ENCODE measurements around the gene WDR38. TPM values are rescaled to one million over a fixed set of nuclear protein-coding genes. Genes with fewer than 3 reads are reported as not detected.

WDR38 gene
- polyA plus RNA-seq, 1 of the 3 experiments (the other 2 are of a cell fraction) = not detected

DNA sequence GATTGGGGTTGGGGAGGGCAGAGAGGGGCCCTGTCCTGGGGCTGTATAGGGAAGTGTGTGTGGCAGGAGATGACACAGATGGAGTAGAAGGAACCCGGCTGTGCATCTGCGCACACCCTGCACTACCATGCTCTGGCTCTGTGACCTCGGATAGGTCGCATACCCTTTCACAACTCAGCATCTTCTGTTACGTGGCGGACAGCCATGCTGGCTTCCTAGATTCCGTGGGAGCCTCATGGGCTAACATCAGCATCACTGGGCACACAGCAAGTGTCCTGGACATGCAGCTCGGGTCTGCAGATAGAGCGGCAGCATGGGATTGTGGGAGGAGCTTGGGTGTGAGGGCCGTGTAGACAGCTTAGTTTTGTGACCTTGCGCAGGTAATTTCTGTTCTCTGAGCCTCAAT is 17.9 kb downstream of the WDR38 start:
- 85% methylated on average over 9 of the region's 11 CpGs for WGBS (ENCODE audit: low lambda C conversion rate)
- peak overlapping the region; percentile 87 for H3K4me2 ChIP-seq

GRCh38 chr9:124873664-124874063 is 20.4 kb downstream of the WDR38 start:
- POLR2A ChIA-PET = interaction anchor here (0.6 kb wide), 1 partner anchor 18 kb away, joined by 3 read pairs; no protein-coding TSS in a partner anchor
- H3K9me2 ChIP-seq = no peaks in the 10 kb centered on the region

More for the DNA sequence above, 17.9 kb downstream of the WDR38 start:
- Histone ChIP-seq H3K36me3 (replicated peaks in 1 of 2; ENCODE audit: control insufficient read depth in 1 of 2, insufficient read depth in 2 of 2, low read length in 1 of 2) (peaks cover 12 to 37% of the 10 kb centered on the region in 2 experiments), H4K20me1 (ENCODE audit: insufficient read depth) (peaks cover 40% of the 10 kb centered on the region), H3F3A (replicated peaks; ENCODE audit: insufficient read depth) (peaks cover 3% of the 10 kb centered on the region), H3K9me3 (no peaks in the 10 kb centered on the region), H3K27me3 (ENCODE audit: insufficient read depth) (no peaks in the 10 kb centered on the region), H3K79me2 (ENCODE audit: insufficient read depth) (peaks cover 91% of the 10 kb centered on the region), H2AFZ (ENCODE audit: low read depth) (no peak overlapping the region), H3K9me2 (no peaks in the 10 kb centered on the region), H3K27ac (ENCODE audit: low read depth in 2 of 2, low read length in 1 of 2) (no peak overlapping the region), H3K4me3 (ENCODE audit: low read depth in 2 of 2, low read length in 1 of 2) (peak overlapping the region; percentile 85 to 94; a peak in 2 of 4 replicates), H3K9ac (no peak overlapping the region), H3K4me1 (ENCODE audit: control insufficient read depth in 1 of 2, insufficient read depth in 2 of 2, low read depth in 1 of 2, low read length in 1 of 2) (peaks cover 8 to 24% of the 10 kb centered on the region in 2 experiments; a peak in 3 of 4 replicates)
- TF ChIP-seq RAD21 (IDR thresholded peaks at IDR 0.05; ENCODE audit: low read length) (no peak), EZH2phosphoT487 (IDR thresholded peaks at IDR 0.05; ENCODE audit: borderline replicate concordance, low read depth) (no peak), MXI1 (IDR thresholded peaks at IDR 0.05; ENCODE audit: low read depth, low read length) (no peak), POLR2AphosphoS5 (IDR thresholded peaks at IDR 0.05; ENCODE audit: low read depth, low read length) (no peak), TAF1 (IDR thresholded peaks at IDR 0.05; ENCODE audit: borderline replicate concordance, low read depth, low read length) (no peak), MEF2A (IDR thresholded peaks at IDR 0.05; ENCODE audit: borderline replicate concordance, low read depth) (no peak), RXRA (IDR thresholded peaks at IDR 0.05; ENCODE audit: borderline replicate concordance, low read depth) (no peak), GATA2 (CRISPR knock-in tag; IDR thresholded peaks at IDR 0.05) (no peak)
- TF ChIP-seq, protein P1, sequence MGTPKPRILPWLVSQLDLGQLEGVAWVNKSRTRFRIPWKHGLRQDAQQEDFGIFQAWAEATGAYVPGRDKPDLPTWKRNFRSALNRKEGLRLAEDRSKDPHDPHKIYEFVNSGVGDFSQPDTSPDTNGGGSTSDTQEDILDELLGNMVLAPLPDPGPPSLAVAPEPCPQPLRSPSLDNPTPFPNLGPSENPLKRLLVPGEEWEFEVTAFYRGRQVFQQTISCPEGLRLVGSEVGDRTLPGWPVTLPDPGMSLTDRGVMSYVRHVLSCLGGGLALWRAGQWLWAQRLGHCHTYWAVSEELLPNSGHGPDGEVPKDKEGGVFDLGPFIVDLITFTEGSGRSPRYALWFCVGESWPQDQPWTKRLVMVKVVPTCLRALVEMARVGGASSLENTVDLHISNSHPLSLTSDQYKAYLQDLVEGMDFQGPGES (IDR thresholded peaks at IDR 0.05; ENCODE audit: low read depth, low read length) = no peak
- no peak for DNase-seq
- ChIA-PET CTCF (interaction anchor here (1.0 to 1.2 kb wide), 2 partner anchors 18 to 272 kb away, joined by 3 to 4 read pairs; partner anchors contain the start of genes SCAI and WDR38), POLR2A (interaction anchor here (1.2 kb wide), 1 partner anchor 10 kb away, joined by 3 read pairs; no protein-coding TSS in a partner anchor)

More at GRCh38 chr9:124873664-124874063, 20.4 kb downstream of the WDR38 start:
- H3K4me2 ChIP-seq = no peak overlapping the region
- 88% methylated on average over 10 of the region's 14 CpGs for WGBS (ENCODE audit: low lambda C conversion rate)
- H3K4me1 ChIP-seq (ENCODE audit: control insufficient read depth in 1 of 2, insufficient read depth in 2 of 2, low read depth in 1 of 2, low read length in 1 of 2) = peaks cover 8 to 17% of the 10 kb centered on the region in 2 experiments; a peak in 3 of 4 replicates
- H3K4me3 ChIP-seq (ENCODE audit: low read depth in 2 of 2, low read length in 1 of 2) = no peak overlapping the region
- peaks cover 29 to 61% of the 10 kb centered on the region in 2 experiments for H3K36me3 ChIP-seq (replicated peaks in 1 of 2; ENCODE audit: control insufficient read depth in 1 of 2, insufficient read depth in 2 of 2, low read length in 1 of 2)
- peaks cover 82% of the 10 kb centered on the region for H3K79me2 ChIP-seq (ENCODE audit: insufficient read depth)
- H3K27ac ChIP-seq (ENCODE audit: low read depth in 2 of 2, low read length in 1 of 2) = no peak overlapping the region
- no peak overlapping the region for H3K9ac ChIP-seq
- no peaks in the 10 kb centered on the region for H3K27me3 ChIP-seq (ENCODE audit: insufficient read depth)
- no peak for TF ChIP-seq FOXJ3 (CRISPR knock-in tag; IDR thresholded peaks at IDR 0.05)
- TF ChIP-seq, protein P2, sequence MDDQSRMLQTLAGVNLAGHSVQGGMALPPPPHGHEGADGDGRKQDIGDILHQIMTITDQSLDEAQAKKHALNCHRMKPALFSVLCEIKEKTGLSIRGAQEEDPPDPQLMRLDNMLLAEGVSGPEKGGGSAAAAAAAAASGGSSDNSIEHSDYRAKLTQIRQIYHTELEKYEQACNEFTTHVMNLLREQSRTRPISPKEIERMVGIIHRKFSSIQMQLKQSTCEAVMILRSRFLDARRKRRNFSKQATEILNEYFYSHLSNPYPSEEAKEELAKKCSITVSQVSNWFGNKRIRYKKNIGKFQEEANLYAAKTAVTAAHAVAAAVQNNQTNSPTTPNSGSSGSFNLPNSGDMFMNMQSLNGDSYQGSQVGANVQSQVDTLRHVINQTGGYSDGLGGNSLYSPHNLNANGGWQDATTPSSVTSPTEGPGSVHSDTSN (IDR thresholded peaks at IDR 0.05) = no peak
- H2AFZ ChIP-seq (ENCODE audit: low read depth) = no peak overlapping the region
- H3F3A ChIP-seq (replicated peaks; ENCODE audit: insufficient read depth) = peaks cover 12% of the 10 kb centered on the region
- no peaks in the 10 kb centered on the region for H3K9me3 ChIP-seq
- peaks cover 45% of the 10 kb centered on the region for H4K20me1 ChIP-seq (ENCODE audit: insufficient read depth)
- CTCF ChIA-PET = interaction anchor here (1.6 kb wide), 1 partner anchor 21 kb away, joined by 6 read pairs; the partner anchor contains the start of gene WDR38
- DNase-seq = no peak
